T-cell (primary cell): ENCODE measurements around the gene HIC2. TPM values are rescaled to one million over a fixed set of nuclear protein-coding genes. Genes with fewer than 3 reads are reported as not detected.
A peak's percentile ranks its signal among the peaks of the same experiment; 100 is the strongest.
"Not testable (repeated sequence)": the region's sequence is repeated elsewhere in the genome, so short reads cannot be mapped to it uniquely, and the experiment has no call there.

Experiments used
- ATAC-seq, 4 experiments: fragments of 200-7000 bp in 3 of 4; fragments of 150-1000 bp in 1 of 4; cut with Tn5 transposase; replicated peaks in 1 of 4; 1 replicate in 3 of 4; 2 replicates in 1 of 4; pipeline ENCODE4 v1.10.0; 2021; ENCODE audit warnings: moderate library complexity in 3 of 4, mild to moderate bottlenecking in 2 of 4, moderate number of reproducible peaks in 1 of 4
- CTCF ChIA-PET, 2 donors: fragments of 300-600 bp; sonication (Branson Sonifier 250); formaldehyde crosslinking; loops; one replicate each; lab custom pipeline; 2022; ENCODE audit warnings: antibody characterized with exemption in 2 of 2; lab: Charles Lee
- POLR2A ChIA-PET, 2 donors: fragments of 300-600 bp; sonication (Branson Sonifier 250); formaldehyde crosslinking; loops; one replicate each; lab custom pipeline; 2022; ENCODE audit warnings: antibody characterized with exemption in 2 of 2; lab: Charles Lee
- DNase-seq, 35 experiments: peaks; one replicate each; pipeline versions ENCODE4 v3.0.0 to v3.0.0-alpha.2; 2013 to 2023
- H3K27ac ChIP-seq: one replicate; pipeline ENCODE4 v1.5.1; 2013; ENCODE audit warnings: low read length
- H3K27me3 ChIP-seq, 2 experiments: replicated peaks in 1 of 2; 1 replicate in 1 of 2; 2 replicates in 1 of 2; pipeline versions ENCODE4 v1.6.1 to v1.7.0; 2013; ENCODE audit warnings: low read length in 1 of 2, mixed read lengths in 1 of 2; ENCODE audit not compliant: control insufficient read depth in 2 of 2, insufficient read depth in 2 of 2; ENCODE audit errors: extremely low read depth in 1 of 2
- H3K36me3 ChIP-seq, 2 donors: 1 replicate in 1 of 2; 2 replicates in 1 of 2; pipeline versions ENCODE4 v1.6.1 to v1.7.0; 2013; ENCODE audit warnings: low read length in 1 of 2; ENCODE audit not compliant: control insufficient read depth in 2 of 2, insufficient read depth in 1 of 2; ENCODE audit errors: extremely low read depth in 1 of 2
- H3K4me1 ChIP-seq, 2 experiments: 1 replicate in 1 of 2; 2 replicates in 1 of 2; pipeline versions ENCODE4 v1.6.1 to v1.7.0; 2013; ENCODE audit warnings: low read length in 2 of 2, mixed read lengths in 1 of 2; ENCODE audit not compliant: insufficient read depth in 2 of 2, control insufficient read depth in 1 of 2; ENCODE audit errors: extremely low read depth in 1 of 2
- H3K4me3 ChIP-seq, 2 donors: 1 replicate in 1 of 2; 2 replicates in 1 of 2; pipeline versions ENCODE4 v1.5.1 to v1.7.0; 2013; ENCODE audit warnings: mild to moderate bottlenecking in 2 of 2, low read length in 1 of 2, moderate library complexity in 1 of 2; ENCODE audit not compliant: control insufficient read depth in 1 of 2; ENCODE audit errors: extremely low read depth in 1 of 2
- H3K9me3 ChIP-seq: 2 replicates; pipeline ENCODE4 v1.7.0; 2013
- H3K27ac Mint-ChIP-seq, 2 donors: one replicate each; pipeline ENCODE4 v1.8.0; 2020 to 2021; ENCODE audit warnings: mild to moderate bottlenecking in 2 of 2, mixed read lengths in 2 of 2
- H3K27me3 Mint-ChIP-seq, 2 donors: one replicate each; pipeline ENCODE4 v1.8.0; 2021 to 2022; ENCODE audit warnings: mixed read lengths in 2 of 2
- H3K36me3 Mint-ChIP-seq: one replicate; pipeline ENCODE4 v1.8.0; 2021; ENCODE audit warnings: mixed read lengths
- H3K4me1 Mint-ChIP-seq, 3 donors: one replicate each; pipeline ENCODE4 v1.8.0; 2020 to 2022; ENCODE audit warnings: mixed read lengths in 3 of 3, mild to moderate bottlenecking in 1 of 3
- H3K4me3 Mint-ChIP-seq, 3 donors: one replicate each; pipeline ENCODE4 v1.8.0; 2020 to 2022; ENCODE audit warnings: mild to moderate bottlenecking in 3 of 3, mixed read lengths in 3 of 3, moderate library complexity in 3 of 3
- H3K9me3 Mint-ChIP-seq, 3 donors: one replicate each; pipeline ENCODE4 v1.8.0; 2020 to 2022; ENCODE audit warnings: mixed read lengths in 3 of 3
- WGBS: methylation state at CpG from one replicate; pipeline ENCODE4 v1.1.5; 2013; ENCODE audit warnings: missing lambda C conversion rate; ENCODE audit not compliant: insufficient coverage; 5-methylcytosine and 5-hydroxymethylcytosine counted together
- total RNA-seq, 35 experiments: library from RNA in 6 of 35; stranded (reverse) in 6 of 35; fragments of 120-200 nt in 1 of 35; gene quantifications; one replicate each; pipeline versions ENCODE4 v1.2.1 to v1.2.4 and lab custom pipeline; 2013 to 2026

Gene HIC2
- total RNA-seq, 5 donors from 2014 or later (not counting 1 experiment from before 2014, with no cell fraction given) = 8.8 to 12.1 (median 10.0) TPM

- H3K27me3 Mint-ChIP-seq, H3K36me3 Mint-ChIP-seq, H3K9me3 Mint-ChIP-seq, H3K4me3 Mint-ChIP-seq, H3K4me3 ChIP-seq, H3K27me3 ChIP-seq, H3K4me1 ChIP-seq, H3K4me1 Mint-ChIP-seq, CTCF ChIA-PET, H3K9me3 ChIP-seq, ATAC-seq, DNase-seq, H3K36me3 ChIP-seq, H3K27ac Mint-ChIP-seq, H3K27ac ChIP-seq, POLR2A ChIA-PET: not testable (repeated sequence)
- no CpG with 5 or more reads among the region's 4 CpGs for WGBS
Observed at GRCh38 chr22:21407792-21408191, 9.4 kb upstream of the HIC2 start.

- ATAC-seq (peak in 1 of 4 experiments; percentile 5), DNase-seq (peak in 1 of 35 experiments; percentile 17)
- H3K4me1 Mint-ChIP-seq, POLR2A ChIA-PET, H3K27ac Mint-ChIP-seq, H3K9me3 ChIP-seq, H3K36me3 ChIP-seq, H3K4me1 ChIP-seq, H3K27ac ChIP-seq, H3K4me3 ChIP-seq, H3K9me3 Mint-ChIP-seq, CTCF ChIA-PET, H3K27me3 Mint-ChIP-seq, H3K27me3 ChIP-seq, H3K4me3 Mint-ChIP-seq, H3K36me3 Mint-ChIP-seq: not testable (repeated sequence)
- WGBS = no CpG with 5 or more reads among the region's 25 CpGs
Observed at GRCh38 chr22:21416375-21416774, 796 bp upstream of the HIC2 start.

- POLR2A ChIA-PET, H3K27ac ChIP-seq, H3K4me1 ChIP-seq, CTCF ChIA-PET, H3K9me3 ChIP-seq, H3K36me3 ChIP-seq, H3K9me3 Mint-ChIP-seq, H3K27me3 Mint-ChIP-seq, H3K27me3 ChIP-seq, H3K27ac Mint-ChIP-seq, H3K36me3 Mint-ChIP-seq, H3K4me3 ChIP-seq, H3K4me1 Mint-ChIP-seq: not testable (repeated sequence)
- DNase-seq (peak in 5 of 35 experiments; percentile 3 to 13 (median 9)), ATAC-seq (peak; percentile 0 to 15 (median 10))
- H3K4me3 Mint-ChIP-seq = peak overlapping the region in 2 of 3 donors; percentile 31 to 41
- no CpG with 5 or more reads among the region's 33 CpGs for WGBS
Observed at GRCh38 chr22:21417853-21418252, 682 bp downstream of the HIC2 start.

GRCh38 chr22:21418974-21419638, 1.9 kb downstream of the HIC2 start:
- H3K4me1 ChIP-seq, H3K27me3 ChIP-seq, H3K4me1 Mint-ChIP-seq, POLR2A ChIA-PET, H3K4me3 ChIP-seq, H3K27me3 Mint-ChIP-seq, H3K9me3 ChIP-seq, H3K27ac ChIP-seq, H3K27ac Mint-ChIP-seq, DNase-seq, CTCF ChIA-PET, H3K36me3 Mint-ChIP-seq, ATAC-seq, H3K36me3 ChIP-seq, H3K4me3 Mint-ChIP-seq, H3K9me3 Mint-ChIP-seq: not testable (repeated sequence)
- 92% methylated on average over 2 of the region's 15 CpGs for WGBS

- H3K4me3 Mint-ChIP-seq, H3K4me3 ChIP-seq, H3K4me1 Mint-ChIP-seq, POLR2A ChIA-PET, H3K27me3 Mint-ChIP-seq, H3K27me3 ChIP-seq, CTCF ChIA-PET, H3K36me3 Mint-ChIP-seq, H3K36me3 ChIP-seq, H3K27ac Mint-ChIP-seq, H3K27ac ChIP-seq, H3K4me1 ChIP-seq, H3K9me3 ChIP-seq, H3K9me3 Mint-ChIP-seq: not testable (repeated sequence)
- DNase-seq (peak in 1 of 35 experiments; percentile 16), ATAC-seq (peak; percentile 65 to 77 (median 70))
- WGBS = no CpG with 5 or more reads among the region's 19 CpGs
Observed at GRCh38 chr22:21420180-21420763, 3.1 kb downstream of the HIC2 start.

GRCh38 chr22:21424084-21424709, 7.0 kb downstream of the HIC2 start:
- H3K27me3 ChIP-seq, H3K9me3 Mint-ChIP-seq, H3K4me1 Mint-ChIP-seq, H3K4me1 ChIP-seq, DNase-seq, H3K27ac Mint-ChIP-seq, H3K4me3 Mint-ChIP-seq, H3K27me3 Mint-ChIP-seq, ATAC-seq, H3K27ac ChIP-seq, H3K4me3 ChIP-seq, H3K36me3 Mint-ChIP-seq, H3K36me3 ChIP-seq, H3K9me3 ChIP-seq, CTCF ChIA-PET, POLR2A ChIA-PET: not testable (repeated sequence)
- WGBS = no CpG with 5 or more reads among the region's 12 CpGs
